HT1080 (cell line): ENCODE measurements around the gene MANSC4. TPM values are rescaled to one million over a fixed set of nuclear protein-coding genes. Genes with fewer than 3 reads are reported as not detected.

Experiments
- DNase-seq: peaks from one replicate; pipeline ENCODE4 v3.0.0-alpha.2; 2015; ENCODE audit warnings: low read depth
- total RNA-seq: library from RNA; depleted of rRNA; stranded (reverse); fragments of >200 nt; shearing (Covaris generic); gene quantifications from 2 replicates; pipeline ENCODE4 v1.2.3, GENCODE V29; 2014

MANSC4 gene
- total RNA-seq, 1 experiment from 2014 or later: not detected

DNA sequence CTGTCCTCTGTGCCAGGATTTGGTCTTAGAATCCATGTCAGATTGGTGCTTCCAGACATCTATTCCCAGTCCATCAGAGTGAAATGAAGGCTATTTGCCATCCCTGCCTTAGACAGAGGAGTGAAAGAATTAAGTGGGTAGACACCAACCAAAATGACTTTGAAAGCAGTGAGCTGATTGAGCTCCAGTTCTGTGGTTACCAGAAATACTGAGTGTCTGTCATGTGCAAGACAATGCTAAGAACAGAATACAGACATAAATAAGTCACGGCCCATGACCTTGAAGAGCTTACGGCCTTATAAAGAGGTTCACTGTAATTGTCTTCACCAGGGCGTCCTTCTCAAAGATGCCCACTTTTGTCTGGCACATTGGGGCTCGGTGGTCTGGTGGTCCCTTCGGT is 21.6 kb upstream of the MANSC4 start:
- no peak for DNase-seq

DNA sequence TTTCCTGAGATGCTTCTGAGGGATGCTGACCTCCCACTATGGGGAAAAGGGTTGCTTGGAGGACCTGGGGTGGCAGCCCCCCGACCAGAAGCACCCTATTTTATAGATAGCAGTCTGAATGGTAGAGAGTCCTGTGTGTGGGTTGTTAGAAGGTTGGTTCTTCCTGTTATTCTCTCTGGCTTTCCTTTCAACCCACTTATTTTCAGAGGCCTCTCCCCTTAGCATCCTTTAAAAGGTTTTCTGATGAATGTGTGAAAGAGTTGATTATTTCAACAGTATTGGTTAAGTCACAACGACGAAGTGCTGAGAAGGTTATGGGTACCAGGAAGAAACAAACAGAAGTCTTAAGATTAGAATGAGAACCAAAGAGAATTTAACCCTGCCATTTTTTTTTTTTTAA is 20.8 kb upstream of the MANSC4 start:
- no peak for DNase-seq

DNA sequence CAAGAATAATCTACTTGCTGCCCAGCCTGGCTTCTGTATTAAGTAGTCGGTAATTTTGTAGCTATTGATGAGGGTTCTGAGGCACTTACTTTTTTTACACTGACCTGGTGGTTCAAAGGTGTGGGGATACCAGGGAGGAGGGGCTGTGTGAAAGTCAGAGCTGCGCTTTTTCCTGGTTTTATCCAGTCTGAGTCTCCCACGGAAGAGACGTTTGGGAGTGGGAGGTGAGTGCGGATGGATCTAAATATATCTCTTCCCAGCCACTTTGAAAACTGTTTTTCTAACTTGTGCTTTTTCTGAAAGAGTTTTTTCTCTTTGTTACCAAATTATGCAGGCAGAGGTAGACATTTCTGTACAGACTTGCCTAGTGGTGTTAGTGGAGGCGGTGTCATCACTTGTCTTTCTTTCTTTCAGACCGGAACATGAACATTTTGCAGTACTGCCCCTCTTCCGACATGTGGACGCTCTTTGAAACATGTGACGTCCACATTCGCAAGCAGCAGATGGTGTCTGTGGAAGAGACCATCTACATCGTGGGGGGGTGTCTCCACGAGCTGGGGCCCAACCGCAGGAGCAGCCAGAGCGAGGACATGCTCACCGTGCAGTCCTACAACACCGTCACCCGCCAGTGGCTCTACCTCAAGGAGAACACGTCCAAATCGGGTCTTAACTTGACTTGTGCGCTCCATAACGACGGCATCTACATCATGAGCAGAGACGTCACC is 17.4 kb upstream of the MANSC4 start:
- no peak for DNase-seq

DNA sequence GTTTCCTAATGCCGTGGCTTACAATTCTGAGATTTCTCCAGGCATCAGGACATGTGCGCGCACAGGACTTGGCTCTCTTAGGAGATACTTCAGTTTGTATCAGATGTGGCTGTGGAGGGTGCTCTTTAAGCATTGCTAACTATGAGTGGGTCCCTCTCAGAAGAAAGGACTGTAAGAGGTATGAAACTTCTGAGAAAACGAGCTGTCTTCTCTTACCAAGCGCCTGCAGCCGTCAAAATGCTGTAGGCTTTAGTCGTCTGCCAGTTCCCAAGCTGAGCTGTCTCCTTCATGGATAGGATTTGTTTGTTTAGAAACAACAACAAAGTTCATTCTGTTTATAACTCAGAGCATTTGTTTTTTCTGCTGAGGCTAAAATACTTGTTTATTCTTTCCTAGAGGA is 16.1 kb upstream of the MANSC4 start:
- no peak for DNase-seq

DNA sequence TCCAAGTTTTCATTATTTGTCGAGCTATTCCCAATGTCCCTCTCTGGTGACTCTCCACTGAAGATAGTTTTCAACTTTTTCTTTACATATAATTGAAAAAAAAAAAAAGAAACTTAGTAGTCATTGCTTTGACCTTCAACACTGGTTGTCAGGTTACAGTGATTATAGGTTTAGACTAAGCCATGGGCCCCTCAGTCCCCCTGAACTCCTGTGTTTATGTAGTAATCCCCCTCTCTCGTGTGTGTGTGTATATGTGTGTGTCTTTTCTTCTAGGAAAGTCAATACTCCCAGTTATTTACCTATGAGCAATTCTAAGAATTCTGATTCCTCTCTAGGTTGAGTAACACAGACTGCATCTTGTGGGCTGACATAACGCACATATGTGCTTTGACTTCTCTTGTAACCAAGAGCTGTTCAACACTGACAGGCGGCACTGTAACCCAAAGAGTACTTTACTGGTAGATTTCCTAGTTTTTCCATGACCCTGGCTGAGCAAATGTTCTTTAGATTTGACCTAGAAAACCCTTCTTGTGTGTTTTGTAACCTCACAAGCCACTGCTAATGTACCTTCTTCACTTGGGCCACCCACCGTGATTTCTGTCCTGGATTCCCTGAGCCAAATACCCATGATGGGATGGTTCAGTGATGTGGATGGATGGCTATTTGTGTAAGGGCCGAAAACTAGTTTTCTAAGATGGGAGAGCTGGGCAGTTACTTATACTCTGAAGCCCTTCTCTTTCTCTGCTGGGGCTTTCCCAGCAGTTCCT is 15.0 kb upstream of the MANSC4 start:
- no peak for DNase-seq

DNA sequence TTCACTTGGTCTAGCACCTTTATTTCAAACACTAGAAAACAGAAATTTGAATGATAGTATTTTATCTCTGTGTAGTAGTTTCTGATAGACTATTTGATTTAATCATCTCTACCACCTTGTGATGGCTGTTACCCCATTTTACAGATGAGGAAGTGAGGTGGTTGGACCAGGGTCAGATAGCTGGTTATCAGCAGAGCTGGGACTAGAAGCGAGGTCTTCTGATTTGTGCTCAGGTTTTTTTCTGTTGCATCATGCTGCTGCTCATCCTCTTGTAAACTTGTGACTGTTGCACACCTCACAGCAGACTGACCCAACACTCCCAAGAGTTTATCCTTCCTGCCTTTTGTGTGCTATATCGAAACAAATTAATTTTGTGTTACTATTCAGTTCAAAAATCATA is 10.1 kb upstream of the MANSC4 start:
- no peak for DNase-seq

DNA sequence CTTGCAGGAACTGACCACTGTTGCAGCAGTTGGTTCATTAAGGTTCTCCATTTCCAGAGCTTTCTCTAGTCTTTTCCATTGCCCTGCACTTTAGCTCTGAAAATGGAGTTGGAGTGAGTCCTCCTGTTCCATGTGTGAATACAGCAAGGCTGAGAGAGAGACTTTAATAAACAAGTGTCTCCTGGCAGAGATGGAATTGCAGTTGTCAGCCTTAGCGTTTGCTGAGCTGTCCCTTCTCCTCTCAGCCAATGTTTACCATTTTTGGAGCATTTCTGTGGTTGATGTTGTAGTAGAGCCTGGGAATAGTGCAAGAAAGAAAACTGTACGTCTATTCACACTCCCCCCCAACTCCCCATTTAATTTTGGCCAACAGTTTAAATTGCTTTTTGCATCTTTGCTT is 7.5 kb upstream of the MANSC4 start:
- no peak for DNase-seq

DNA sequence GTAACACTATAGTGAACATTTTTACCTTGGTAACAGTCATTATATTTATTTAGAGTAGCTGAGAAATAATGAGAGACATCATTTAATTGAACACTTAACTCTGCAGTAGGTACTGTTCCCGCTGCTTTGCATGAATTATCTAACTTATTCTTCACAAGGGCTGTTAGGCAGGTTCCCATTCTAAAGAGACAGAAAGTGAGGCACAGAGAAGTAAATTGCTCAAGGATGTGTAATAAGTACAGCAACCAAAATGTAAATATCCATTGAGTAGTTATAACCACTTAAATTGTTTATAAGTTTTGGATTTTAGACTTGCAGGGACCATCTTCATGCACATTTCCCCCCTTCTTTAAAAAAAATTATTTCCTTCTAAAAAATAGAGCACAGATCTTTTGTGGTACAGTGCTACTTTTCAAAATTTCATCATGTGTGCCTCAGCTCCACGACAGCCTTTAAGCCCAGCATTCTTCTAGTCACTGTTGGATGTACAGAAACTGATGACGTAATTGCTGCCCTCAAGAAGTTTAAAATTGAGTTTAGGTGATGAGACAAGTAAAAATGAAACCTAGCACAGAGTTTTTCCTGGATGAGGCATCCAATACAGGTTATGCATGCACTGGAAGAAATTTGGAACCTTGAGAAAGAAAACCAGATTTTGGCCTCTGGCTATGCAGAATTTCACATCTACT is 6.0 kb upstream of the MANSC4 start:
- peak; percentile 81 for DNase-seq

DNA sequence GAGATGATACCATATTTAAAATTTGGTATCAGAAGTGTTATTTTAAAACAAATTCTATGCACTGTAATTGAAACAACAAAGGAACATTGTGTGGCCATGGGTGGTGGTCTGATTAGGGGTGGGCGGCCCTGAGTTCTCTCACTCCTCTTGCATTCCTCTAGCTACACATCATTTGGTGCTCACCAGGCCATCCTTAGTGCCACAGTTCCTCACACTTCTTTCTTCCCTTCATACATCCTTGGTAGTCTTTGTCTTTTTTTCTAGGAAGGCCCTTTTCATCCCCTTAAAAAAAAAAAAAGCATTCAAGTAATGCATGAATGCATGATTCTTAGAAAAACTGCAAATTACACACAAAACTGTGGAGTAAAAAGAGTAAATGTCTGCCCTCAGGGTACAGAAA is 2.4 kb upstream of the MANSC4 start:
- no peak for DNase-seq

DNA sequence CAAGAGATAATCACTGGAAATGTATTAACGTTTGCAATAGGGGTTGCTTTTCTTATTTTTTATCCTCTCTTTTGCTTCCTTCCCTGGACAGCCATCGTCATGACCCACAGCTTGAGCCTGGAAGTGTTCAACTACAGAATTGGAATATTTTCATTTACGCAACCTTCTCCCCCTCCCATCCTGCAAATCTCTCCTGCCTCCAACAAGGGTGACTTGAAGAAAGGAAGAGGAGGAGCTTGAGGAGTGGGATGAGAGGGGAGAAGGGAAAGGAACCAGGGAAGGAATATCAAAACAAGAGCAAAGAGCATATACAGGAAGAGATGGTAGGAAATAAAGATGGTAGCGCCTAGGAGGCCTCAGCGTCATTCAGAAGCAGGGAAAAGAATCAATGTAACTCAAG is 1.6 kb upstream of the MANSC4 start:
- peak; percentile 36 for DNase-seq

DNA sequence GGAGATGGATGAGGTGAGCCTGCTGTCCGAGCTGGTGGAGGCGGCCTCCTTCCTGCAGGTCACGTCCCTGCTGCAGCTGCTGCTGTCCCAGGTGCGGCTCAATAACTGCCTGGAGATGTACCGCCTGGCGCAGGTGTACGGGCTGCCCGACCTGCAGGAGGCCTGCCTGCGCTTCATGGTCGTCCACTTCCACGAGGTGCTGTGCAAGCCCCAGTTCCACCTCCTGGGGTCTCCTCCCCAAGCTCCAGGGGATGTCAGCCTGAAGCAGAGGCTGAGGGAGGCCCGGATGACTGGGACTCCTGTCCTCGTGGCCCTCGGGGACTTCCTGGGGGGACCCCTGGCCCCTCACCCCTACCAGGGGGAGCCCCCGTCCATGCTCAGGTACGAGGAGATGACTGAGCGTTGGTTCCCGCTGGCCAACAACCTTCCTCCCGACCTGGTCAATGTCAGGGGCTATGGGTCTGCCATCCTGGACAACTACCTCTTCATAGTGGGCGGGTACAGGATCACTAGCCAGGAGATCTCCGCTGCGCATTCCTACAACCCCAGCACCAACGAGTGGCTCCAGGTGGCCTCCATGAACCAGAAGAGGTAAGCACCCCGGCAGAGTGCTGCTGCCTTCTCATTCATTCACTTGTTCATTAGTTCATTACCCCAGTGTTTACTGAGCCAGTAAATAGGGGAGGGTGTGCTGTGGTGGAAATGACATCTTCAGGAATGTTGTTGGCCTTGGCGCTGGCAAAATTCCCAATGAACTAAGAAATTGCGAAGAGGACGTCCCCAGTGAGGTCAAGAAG is 774 bp upstream of the MANSC4 start:
- DNase-seq: peak; percentile 58

DNA sequence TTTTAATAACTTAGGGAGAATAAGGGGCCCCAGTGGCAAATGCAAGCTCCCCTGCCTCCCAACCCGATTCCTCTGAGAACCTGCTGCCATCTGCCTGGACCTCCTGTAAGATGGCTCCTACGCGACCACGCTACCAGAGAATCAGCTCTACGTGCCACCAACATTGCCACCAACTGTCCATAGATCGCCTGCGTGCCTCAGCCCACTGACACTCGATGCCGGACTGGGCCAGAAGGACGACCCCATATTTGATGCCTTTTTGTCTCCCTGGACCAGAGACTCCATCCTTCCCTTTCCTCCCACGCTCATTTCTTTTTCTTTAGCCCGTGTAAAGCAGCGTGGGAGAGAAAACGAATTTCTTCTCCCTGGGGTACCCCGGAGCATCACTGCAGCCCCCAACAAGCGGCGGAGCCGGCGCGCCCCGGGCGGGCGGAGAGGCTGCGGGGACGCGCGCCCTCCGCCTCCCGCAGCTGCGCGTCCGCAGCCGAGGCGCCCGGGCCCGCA is 568 bp downstream of the MANSC4 start:
- no peak for DNase-seq

DNA sequence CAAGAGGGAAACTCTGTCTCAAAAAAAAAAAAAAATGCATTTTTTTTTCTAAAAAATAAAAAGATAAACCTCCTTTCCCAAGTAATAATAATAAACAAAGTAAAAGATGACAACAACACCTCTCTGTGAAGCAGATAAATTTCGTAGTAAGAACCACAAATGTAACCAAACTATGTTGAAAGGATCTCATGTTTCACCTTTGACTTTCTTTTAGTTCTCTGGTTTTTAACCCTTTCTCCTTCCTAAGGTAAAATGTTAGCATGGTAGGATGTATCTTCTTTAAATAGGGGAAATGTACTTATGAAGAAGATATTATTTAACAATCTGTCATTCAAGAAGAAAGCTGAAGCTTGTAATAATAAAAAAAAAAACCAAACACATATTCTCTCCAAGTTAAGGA is 1.8 kb downstream of the MANSC4 start:
- DNase-seq: no peak

DNA sequence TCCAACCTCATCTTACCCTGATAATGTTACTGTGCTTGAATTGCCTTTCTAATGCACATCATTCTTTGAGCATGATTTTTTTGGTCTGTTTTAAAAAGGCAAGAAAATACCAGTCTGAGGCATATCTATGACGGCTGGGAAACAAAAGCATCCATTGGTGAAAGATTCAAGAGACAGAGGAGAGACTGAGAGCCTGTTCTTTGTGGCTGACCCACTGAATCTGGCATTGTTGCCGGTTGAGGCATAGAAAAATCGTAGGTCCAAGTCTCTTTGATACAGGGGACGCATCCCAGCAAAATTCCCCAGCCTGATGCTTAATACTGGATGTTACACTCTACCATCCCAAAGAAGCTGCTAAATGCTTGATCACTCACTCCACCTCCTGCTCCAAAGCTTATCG is 2.9 kb downstream of the MANSC4 start:
- DNase-seq: no peak

DNA sequence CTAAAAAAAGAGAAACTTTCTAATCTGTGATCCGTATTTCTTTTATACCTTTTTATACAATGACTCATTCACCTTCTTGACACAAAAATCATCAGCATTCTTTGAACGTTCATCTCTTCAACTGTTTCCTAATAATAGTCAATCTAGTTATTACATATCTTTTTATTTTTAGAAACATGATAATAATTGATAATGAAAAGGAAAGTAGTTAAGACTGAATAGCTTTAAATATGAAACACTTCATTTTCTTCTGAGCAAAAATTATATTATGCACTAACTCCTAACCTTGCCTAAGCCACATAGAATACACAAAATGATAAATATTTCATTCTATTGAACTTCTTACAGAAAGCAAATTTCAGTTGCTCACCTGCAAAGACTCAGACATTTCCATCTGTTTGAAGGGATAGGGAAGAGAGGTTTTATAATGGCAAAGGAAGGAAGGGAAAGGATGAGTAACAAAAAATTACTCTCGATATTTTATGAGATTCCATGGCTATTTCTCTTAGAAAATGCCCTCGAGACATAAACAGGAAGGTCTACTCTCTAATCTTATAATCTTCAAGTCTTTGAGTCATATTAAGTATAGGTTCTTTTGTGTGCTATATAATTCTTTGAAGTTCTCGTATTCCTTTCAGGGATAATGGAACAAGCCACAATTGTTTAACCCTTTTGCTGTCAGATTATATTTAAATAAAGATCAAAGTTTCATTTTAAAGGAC is 7.5 kb downstream of the MANSC4 start:
- peak; percentile 48 for DNase-seq

DNA sequence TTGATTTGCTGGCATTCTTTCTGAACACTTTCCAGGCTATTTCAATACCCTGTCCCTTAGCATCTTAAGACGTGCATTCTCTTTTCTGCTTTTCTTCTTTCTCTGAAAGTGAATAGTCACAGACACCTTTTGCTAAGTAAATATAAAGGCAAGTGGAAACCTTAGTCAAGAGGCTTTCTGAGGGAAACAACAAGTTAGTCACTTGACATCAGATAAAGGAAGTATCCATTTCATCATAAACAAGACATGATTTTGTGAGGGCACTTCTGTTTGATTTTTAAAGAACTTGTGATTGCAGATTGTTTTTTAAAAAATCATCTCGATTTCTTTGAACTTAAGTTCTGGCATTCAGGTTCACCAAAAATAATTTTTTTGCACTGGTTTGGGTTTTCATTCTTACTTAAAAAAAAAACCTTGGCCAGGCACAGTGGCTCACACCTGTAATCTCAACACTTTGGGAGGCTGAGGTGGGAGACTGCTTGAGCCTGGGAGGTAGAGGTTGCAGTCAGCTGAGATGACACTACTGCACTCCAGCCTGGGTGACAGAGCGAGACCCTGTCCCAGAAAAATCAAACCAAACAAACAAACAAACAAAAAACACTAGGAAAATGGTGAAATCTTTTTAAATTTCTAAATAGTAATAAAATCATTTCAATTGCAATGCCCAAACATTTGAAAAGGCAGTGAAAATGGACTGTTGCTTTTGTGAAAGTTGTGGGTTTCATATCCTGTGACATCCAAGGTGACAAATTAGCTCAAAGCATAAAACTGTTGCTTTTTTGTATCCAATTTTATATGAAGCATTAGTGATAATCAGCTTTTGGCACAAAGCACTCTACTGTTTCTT is 8.3 kb downstream of the MANSC4 start:
- DNase-seq: no peak

DNA sequence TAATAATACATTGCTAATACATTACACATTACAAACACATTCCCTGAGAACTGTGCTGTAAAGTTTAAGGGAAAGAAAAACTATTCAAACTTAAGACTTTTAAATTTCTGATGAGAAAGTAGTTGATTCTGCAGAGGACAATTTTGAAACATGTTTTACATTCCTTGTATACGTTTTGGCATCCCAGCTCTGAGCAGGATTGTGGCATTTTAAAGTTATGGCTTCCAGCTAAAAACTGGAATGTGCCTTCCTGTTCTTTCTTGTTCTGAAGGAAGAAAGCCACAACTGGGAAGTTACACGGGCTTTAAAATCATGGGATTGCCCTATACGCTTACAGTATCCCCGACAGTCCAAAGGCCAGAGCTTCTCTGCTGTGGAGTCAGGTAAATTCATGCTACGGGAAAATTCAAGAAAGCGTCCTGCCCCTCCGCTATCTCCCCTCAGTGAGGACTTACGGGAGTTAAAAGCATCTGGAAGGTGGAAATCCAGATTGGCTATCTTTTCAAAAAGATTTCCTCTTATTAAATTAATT is 10.8 kb downstream of the MANSC4 start:
- DNase-seq: no peak

DNA sequence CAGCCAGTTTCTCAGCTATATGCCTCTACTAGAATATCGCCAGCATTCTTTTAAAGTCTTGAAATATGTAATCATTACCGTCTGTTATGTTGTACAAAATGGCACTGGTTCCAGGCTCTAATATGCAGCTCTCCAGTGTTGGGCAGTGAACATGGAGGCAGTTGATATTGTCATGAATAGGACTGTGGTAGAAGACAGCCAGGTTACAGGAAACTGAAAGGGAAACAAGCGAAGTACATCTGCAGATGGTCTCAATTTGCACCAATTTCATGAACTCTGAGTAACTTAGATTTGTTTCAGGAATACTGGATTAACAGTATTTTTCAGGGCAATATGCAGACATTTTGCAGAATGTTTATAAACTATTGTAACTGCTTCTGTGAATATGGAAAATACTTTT is 13.4 kb downstream of the MANSC4 start:
- DNase-seq: no peak

DNA sequence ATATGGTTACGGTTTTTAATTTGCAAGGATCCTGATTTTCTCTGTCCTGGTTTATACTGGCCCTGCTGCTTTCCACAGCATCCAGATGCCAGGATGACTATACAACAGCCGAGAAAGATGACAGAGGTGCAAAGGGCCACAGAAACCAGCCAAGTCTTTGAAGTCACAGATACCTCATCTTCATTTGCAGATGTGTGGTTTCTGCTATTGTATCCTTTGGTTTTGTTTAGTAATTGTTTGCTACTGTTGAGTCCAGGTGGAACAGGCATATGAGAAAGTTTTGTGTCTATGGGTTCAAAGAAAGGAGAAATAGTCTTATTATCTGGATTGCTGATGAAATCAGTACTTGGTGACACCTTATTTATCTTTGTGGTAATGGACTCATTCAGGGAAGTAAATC is 17.3 kb downstream of the MANSC4 start:
- DNase-seq: no peak
